Karpas-422 (cell line): ENCODE measurements around the gene B4GALT7. TPM values are rescaled to one million over a fixed set of nuclear protein-coding genes. Genes with fewer than 3 reads are reported as not detected.

Source experiments
- DNase-seq: peaks from one replicate; pipeline ENCODE4 v3.0.0-alpha.2; 2015
- H2AFZ ChIP-seq: fragments of 200-600 bp; sonication (generic); 2 replicates; pipeline ENCODE4 v1.6.1; 2014; ENCODE audit warnings: antibody characterized with exemption, low read length, mixed read lengths
- H3K27ac ChIP-seq: fragments of 200-600 bp; sonication (generic); 2 replicates; pipeline ENCODE4 v1.5.1; 2014; ENCODE audit warnings: mild to moderate bottlenecking, low read length, moderate library complexity
- H3K27me3 ChIP-seq: fragments of 200-600 bp; sonication (generic); 2 replicates; pipeline ENCODE4 v1.6.1; 2014; ENCODE audit warnings: low read length, mixed read lengths
- H3K36me3 ChIP-seq: fragments of 200-600 bp; sonication (generic); 2 replicates; pipeline ENCODE4 v1.6.1; 2014; ENCODE audit warnings: low read length, mixed read lengths; ENCODE audit not compliant: insufficient read depth
- H3K4me1 ChIP-seq: fragments of 200-600 bp; sonication (generic); 2 replicates; pipeline ENCODE4 v1.6.1; 2014; ENCODE audit warnings: mild to moderate bottlenecking, low read length, mixed read lengths
- H3K4me2 ChIP-seq: fragments of 200-600 bp; sonication (generic); 2 replicates; pipeline ENCODE4 v1.6.1; 2014; ENCODE audit warnings: low read length, low read depth, mild to moderate bottlenecking; ENCODE audit not compliant: poor library complexity, severe bottlenecking
- H3K4me3 ChIP-seq: fragments of 200-600 bp; sonication (generic); 2 replicates; pipeline ENCODE4 v1.5.1; 2014; ENCODE audit warnings: mild to moderate bottlenecking, antibody characterized with exemption, low read length, mixed read lengths
- H3K79me2 ChIP-seq: fragments of 200-600 bp; sonication (generic); 2 replicates; pipeline ENCODE4 v1.6.1; 2014; ENCODE audit warnings: mild to moderate bottlenecking, low read length, mixed read lengths
- H3K9ac ChIP-seq: fragments of 200-600 bp; sonication (generic); 2 replicates; pipeline ENCODE4 v1.6.0; 2014; ENCODE audit warnings: low read length
- H3K9me2 ChIP-seq: fragments of 200-600 bp; sonication (generic), shearing (Covaris generic); replicated peaks from 2 replicates; pipeline ENCODE4 v1.6.0; 2014; ENCODE audit warnings: mild to moderate bottlenecking, low read length, moderate library complexity; ENCODE audit not compliant: insufficient read depth
- H3K9me3 ChIP-seq: fragments of 300-700, 200-600 bp; sonication (generic); 2 replicates; pipeline ENCODE4 v1.6.1; 2014; ENCODE audit warnings: low read length, mixed read lengths
- H4K20me1 ChIP-seq: fragments of 200-600 bp; sonication (generic); 2 replicates; pipeline ENCODE4 v1.6.1; 2014; ENCODE audit warnings: mild to moderate bottlenecking, antibody characterized with exemption, low read length, low read depth; ENCODE audit not compliant: insufficient read depth
- total RNA-seq: library from RNA; depleted of rRNA; stranded (reverse); fragments of >200 nt; shearing (Covaris generic); gene quantifications from 2 replicates; pipeline ENCODE4 v1.2.3, GENCODE V29; 2014; ENCODE audit warnings: low replicate concordance

Gene B4GALT7
- total RNA-seq, 1 experiment from 2014 or later = 24.8 TPM

DNA sequence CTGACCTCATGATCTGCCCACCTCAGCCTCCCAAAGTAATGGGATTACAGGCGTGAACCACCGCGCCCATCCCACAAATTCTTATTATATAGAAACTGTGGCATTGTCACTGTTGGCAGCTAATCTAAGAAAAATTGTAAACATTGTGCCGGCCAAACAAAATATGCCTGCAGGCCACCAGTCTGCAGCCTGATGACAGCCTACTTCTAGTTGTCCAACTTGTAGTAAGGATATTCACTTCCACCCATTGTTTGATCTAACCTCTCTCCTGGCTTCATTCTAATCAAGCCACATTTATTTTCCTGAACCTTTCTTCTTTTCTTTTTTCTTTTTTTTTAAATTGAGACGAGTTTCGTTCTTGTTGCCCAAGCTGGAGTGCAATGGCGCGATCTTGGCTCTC is 21.6 kb upstream of the B4GALT7 start:
- Histone ChIP-seq H3K36me3 (no peaks in the 10 kb centered on the region), H3K27me3 (no peaks in the 10 kb centered on the region), H3K4me2 (no peak overlapping the region), H3K27ac (no peak overlapping the region), H3K9ac (no peak overlapping the region), H3K4me1 (no peaks in the 10 kb centered on the region), H4K20me1 (no peaks in the 10 kb centered on the region), H3K9me2 (no peaks in the 10 kb centered on the region), H3K79me2 (no peaks in the 10 kb centered on the region), H3K9me3 (no peaks in the 10 kb centered on the region), H2AFZ (no peak overlapping the region), H3K4me3 (no peak overlapping the region)
- DNase-seq = no peak

DNA sequence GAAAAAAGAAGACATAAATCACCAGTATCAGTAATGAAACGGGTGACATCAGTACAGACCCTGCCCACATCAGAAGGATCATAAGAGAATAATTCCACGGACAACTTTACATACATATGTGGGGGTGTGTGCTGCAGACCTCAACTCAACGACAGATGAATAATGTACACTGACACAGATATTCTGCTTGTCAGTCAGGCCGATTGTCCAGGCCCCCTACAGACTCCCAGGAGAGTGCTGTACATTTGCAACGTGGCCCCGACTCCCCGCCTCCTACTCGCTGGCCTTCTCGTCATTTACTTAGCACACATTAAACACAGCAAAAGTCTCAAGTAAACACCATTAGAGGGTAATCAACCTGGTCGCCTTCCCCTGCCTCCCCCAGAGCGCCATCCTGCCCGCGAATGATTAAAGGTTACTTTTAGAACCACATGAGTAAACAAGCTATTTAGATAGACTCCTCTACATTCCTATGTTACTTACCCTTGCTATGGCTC is 11.5 kb upstream of the B4GALT7 start:
- no peak overlapping the region for H2AFZ ChIP-seq

DNA sequence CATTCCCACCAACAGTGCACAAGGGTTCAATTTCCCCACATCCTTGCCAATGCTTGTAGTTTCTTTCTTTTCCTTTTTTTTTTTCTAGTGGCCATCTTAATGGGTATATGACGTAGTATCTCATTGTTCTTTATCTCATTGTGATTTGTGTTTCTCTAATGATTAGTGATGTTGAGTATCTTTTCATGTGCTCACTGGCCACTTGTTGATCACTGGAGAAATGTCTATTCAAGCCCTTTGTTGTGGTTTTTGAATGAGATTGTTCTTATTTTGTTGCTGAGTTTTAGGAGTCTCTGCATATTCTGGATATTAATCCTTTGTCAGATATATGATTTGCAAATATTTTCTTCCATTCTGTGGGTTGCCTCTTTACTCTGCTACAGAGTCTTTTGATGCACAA is 9.5 kb upstream of the B4GALT7 start:
- no peak overlapping the region for H3K4me2 ChIP-seq
- H3K9me3 ChIP-seq = no peaks in the 10 kb centered on the region

More for the DNA sequence above, 11.5 kb upstream of the B4GALT7 start:
- Histone ChIP-seq H3K36me3 (peaks cover 3% of the 10 kb centered on the region), H4K20me1 (no peaks in the 10 kb centered on the region), H3K9ac (no peak overlapping the region), H3K27me3 (no peaks in the 10 kb centered on the region), H3K9me2 (no peaks in the 10 kb centered on the region), H3K9me3 (no peaks in the 10 kb centered on the region), H3K4me1 (peaks cover 20% of the 10 kb centered on the region), H3K79me2 (peaks cover 14% of the 10 kb centered on the region), H3K27ac (no peak overlapping the region), H3K4me2 (no peak overlapping the region), H3K4me3 (no peak overlapping the region)
- DNase-seq = no peak

DNA sequence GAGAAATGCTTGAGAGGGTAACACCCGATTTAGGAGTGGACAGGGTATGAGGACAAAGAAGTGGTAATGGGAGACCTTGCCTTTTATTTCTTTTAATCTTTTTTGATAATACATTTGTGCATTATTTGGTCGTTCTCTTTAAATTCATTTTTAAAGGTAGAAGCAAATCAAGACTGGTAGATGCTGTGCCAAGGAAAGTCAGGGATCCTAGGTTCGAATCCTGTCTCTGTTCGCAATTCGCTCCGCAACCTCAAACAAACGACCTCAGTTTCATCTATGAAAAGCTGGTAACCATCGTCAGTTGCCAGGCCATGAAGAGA is 8.3 kb upstream of the B4GALT7 start:
- H3K4me1 ChIP-seq = peaks cover 18% of the 10 kb centered on the region
- H4K20me1 ChIP-seq = no peaks in the 10 kb centered on the region
- peaks cover 34% of the 10 kb centered on the region for H3K36me3 ChIP-seq
- peak overlapping the region; percentile 80; the same call in 1 of the 2 replicates for H3K4me3 ChIP-seq
- no peak overlapping the region for H3K9ac ChIP-seq
- H3K9me3 ChIP-seq = no peaks in the 10 kb centered on the region
- peaks cover 19% of the 10 kb centered on the region for H3K79me2 ChIP-seq
- H3K27ac ChIP-seq = no peak overlapping the region
- peak overlapping the region; percentile 44 for H3K4me2 ChIP-seq
- no peaks in the 10 kb centered on the region for H3K9me2 ChIP-seq
- 0 out of 2 replicates have a peak overlapping the region, but pooled peaks have one; percentile 31 for H2AFZ ChIP-seq
- no peaks in the 10 kb centered on the region for H3K27me3 ChIP-seq
- DNase-seq = no peak

More for the DNA sequence above, 9.5 kb upstream of the B4GALT7 start:
- Histone ChIP-seq H3K9me2 (no peaks in the 10 kb centered on the region), H3K79me2 (peaks cover 19% of the 10 kb centered on the region), H3K27me3 (no peaks in the 10 kb centered on the region), H4K20me1 (no peaks in the 10 kb centered on the region), H3K36me3 (peaks cover 22% of the 10 kb centered on the region), H3K27ac (no peak overlapping the region), H3K9ac (no peak overlapping the region), H3K4me3 (no peak overlapping the region), H3K4me1 (peaks cover 23% of the 10 kb centered on the region), H2AFZ (no peak overlapping the region)
- DNase-seq = no peak

DNA sequence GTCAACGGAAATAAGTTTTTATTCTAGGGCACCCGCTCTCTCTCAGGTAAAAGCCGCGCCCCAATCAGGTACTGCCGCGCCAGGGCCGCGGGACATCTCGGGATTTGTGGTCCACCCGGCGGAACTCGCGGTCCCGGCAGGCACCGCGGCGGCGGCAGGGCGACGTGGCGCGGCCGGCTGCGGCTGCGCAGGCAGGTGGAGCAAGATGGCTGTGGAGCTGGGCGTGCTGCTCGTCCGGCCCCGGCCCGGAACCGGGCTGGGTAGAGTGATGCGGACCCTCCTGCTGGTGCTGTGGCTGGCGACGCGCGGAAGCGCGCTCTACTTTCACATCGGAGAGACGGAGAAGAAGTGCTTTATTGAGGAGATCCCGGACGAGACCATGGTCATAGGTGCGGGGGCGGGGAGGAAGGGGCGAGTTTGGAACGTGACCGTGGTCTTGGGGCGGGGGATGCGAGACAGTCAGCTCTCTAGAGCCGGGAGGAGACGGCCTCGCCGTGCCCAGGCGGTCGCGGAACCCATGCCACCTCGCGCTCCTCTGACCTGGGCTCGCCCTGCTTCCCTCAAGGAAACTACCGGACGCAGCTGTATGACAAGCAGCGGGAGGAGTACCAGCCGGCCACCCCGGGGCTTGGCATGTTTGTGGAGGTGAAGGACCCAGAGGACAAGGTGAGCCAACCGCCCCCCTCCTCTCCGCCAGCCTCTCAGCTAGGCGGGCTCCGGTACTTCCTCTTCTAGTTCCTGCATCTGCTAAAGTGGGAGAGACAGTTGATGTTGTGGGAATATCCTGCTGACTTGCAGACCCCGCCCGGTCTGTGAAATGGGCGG is 7.7 kb upstream of the B4GALT7 start, which contains the start of gene TMED9:
TSS of gene TMED9 (plus strand) at position 194 of the 825 bp plus-strand sequence. CDS start at position 206, 12 bp downstream.
- H3K4me3 ChIP-seq = peak within 1 kb of the TSS; percentile 80
- H2AFZ ChIP-seq = peak within 1 kb of the TSS; percentile 44; the same call in 1 of the 2 replicates
- H3K27ac ChIP-seq = peak within 1 kb of the TSS; percentile 65
- peaks cover 19% of the 10 kb centered on the region for H3K79me2 ChIP-seq
- H3K9me2 ChIP-seq = no peaks in the 10 kb centered on the region
- peaks cover 35% of the 10 kb centered on the region for H3K36me3 ChIP-seq
- H3K4me2 ChIP-seq = peak within 1 kb of the TSS; percentile 86
- no peaks in the 10 kb centered on the region for H4K20me1 ChIP-seq
- H3K4me1 ChIP-seq = peaks cover 16% of the 10 kb centered on the region
- no peaks in the 10 kb centered on the region for H3K9me3 ChIP-seq
- peak within 1 kb of the TSS; percentile 94 for H3K9ac ChIP-seq
- peak; percentile 96 for DNase-seq
- H3K27me3 ChIP-seq = no peaks in the 10 kb centered on the region

DNA sequence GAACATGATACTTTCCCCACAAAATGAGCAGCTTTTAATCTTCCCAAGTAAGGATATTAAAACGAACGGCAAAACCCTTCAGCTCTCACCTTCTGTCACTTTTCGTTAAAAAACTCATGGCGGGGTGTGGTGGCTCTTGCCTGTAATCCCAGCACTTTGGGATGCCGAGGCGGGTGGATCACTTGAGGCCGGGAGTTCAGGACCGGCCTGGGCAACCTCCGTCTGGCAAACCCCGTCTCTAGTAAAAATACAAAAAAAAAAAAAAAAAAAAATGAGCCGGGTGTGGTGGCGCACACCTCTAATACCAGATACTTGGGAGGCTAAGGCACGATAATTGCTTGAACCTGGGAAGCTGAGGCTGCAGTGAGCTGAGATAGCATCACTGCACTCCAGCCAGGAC is 7.0 kb upstream of the B4GALT7 start:
- H3K27ac ChIP-seq = peak overlapping the region; percentile 65

DNA sequence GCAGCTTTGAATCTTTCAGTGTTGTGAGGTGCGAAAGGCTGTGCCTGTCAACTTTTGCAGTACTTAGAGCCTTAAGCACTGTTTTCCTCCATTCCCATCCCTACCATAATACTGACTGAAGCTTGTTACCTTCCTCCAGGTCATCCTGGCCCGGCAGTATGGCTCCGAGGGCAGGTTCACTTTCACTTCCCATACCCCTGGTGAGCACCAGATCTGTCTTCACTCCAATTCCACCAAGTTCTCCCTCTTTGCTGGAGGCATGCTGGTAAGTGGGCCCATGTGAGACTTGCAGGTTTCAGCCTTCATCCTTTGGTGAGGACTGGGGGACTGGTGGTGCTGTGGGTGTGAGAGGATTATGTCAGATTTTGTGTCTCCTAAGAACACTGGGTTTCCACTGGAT is 6.4 kb upstream of the B4GALT7 start:
- Histone ChIP-seq H3K4me3 (peak overlapping the region; percentile 80), H3K9me2 (no peaks in the 10 kb centered on the region)

More for the DNA sequence above, 7.0 kb upstream of the B4GALT7 start:
- Histone ChIP-seq H3K4me1 (peaks cover 16% of the 10 kb centered on the region), H3K4me2 (peak overlapping the region; percentile 86), H2AFZ (no peak overlapping the region), H3K9me2 (no peaks in the 10 kb centered on the region), H3K4me3 (peak overlapping the region; percentile 80), H3K36me3 (peaks cover 35% of the 10 kb centered on the region), H3K27me3 (no peaks in the 10 kb centered on the region), H3K9me3 (no peaks in the 10 kb centered on the region), H4K20me1 (no peaks in the 10 kb centered on the region), H3K9ac (peak overlapping the region; percentile 94), H3K79me2 (peaks cover 19% of the 10 kb centered on the region)
- no peak for DNase-seq

DNA sequence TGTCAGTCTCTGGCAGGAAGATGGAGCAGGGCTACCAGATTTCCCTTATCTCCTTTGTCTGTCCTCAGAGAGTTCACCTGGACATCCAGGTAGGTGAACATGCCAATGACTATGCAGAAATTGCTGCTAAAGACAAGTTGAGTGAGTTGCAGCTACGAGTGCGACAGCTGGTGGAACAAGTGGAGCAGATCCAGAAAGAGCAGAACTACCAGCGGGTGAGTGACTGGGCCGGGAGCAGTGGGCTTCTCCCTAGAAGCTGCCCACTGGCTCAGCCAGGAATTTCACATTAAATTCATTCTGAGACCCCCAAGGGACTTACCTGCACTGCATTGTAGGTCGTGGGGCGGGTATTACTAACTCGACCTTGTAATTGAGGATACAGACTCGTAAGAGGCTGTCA is 5.9 kb upstream of the B4GALT7 start:
- no peak overlapping the region for H3K4me3 ChIP-seq
- no peak for DNase-seq
- H3K79me2 ChIP-seq = peaks cover 19% of the 10 kb centered on the region
- peaks cover 35% of the 10 kb centered on the region for H3K36me3 ChIP-seq
- H3K27me3 ChIP-seq = no peaks in the 10 kb centered on the region
- no peaks in the 10 kb centered on the region for H3K9me2 ChIP-seq
- no peak overlapping the region for H3K9ac ChIP-seq
- no peak overlapping the region for H2AFZ ChIP-seq
- no peak overlapping the region for H3K27ac ChIP-seq
- peaks cover 20% of the 10 kb centered on the region for H3K4me1 ChIP-seq
- no peaks in the 10 kb centered on the region for H3K9me3 ChIP-seq
- no peak overlapping the region for H3K4me2 ChIP-seq
- H4K20me1 ChIP-seq = no peaks in the 10 kb centered on the region

More for the DNA sequence above, 6.4 kb upstream of the B4GALT7 start:
- Histone ChIP-seq H3K36me3 (peaks cover 35% of the 10 kb centered on the region), H2AFZ (no peak overlapping the region), H3K27me3 (no peaks in the 10 kb centered on the region), H3K9ac (peak overlapping the region; percentile 94), H3K4me2 (peak overlapping the region; percentile 86), H3K27ac (0 out of 2 replicates have a peak overlapping the region, but pooled peaks have one; percentile 65), H3K79me2 (peaks cover 19% of the 10 kb centered on the region), H3K4me1 (peaks cover 18% of the 10 kb centered on the region), H3K9me3 (no peaks in the 10 kb centered on the region), H4K20me1 (no peaks in the 10 kb centered on the region)
- DNase-seq = no peak
